Upper lobe of right lung (tissue), 1 donor: ENCODE measurements around the gene INSYN2B. TPM values are rescaled to one million over a fixed set of nuclear protein-coding genes. Genes with fewer than 3 reads are reported as not detected.

Experiments used
- ATAC-seq: fragments of 200-7000 bp; cut with Tn5 transposase; one replicate; pipeline ENCODE4 v1.9.1; 2020; ENCODE audit warnings: mild to moderate bottlenecking, moderate library complexity
- DNase-seq: peaks from one replicate; pipeline ENCODE4 v3.0.0-alpha.2; 2020
- H3K27ac ChIP-seq: fragments of 200-600 bp; one replicate; pipeline ENCODE4 v1.8.0; 2022
- H3K27me3 ChIP-seq: fragments of 200-600 bp; one replicate; pipeline ENCODE4 v1.8.0; 2022; ENCODE audit warnings: mild to moderate bottlenecking
- H3K36me3 ChIP-seq: fragments of 200-600 bp; one replicate; pipeline ENCODE4 v1.8.0; 2022
- H3K4me1 ChIP-seq: fragments of 200-600 bp; one replicate; pipeline ENCODE4 v1.8.0; 2022
- H3K4me3 ChIP-seq: fragments of 200-600 bp; one replicate; pipeline ENCODE4 v1.8.0; 2022; ENCODE audit warnings: mild to moderate bottlenecking
- H3K9me3 ChIP-seq: fragments of 200-600 bp; one replicate; pipeline ENCODE4 v1.8.0; 2022
- CTCF ChIP-seq: fragments of 200-600 bp; IDR thresholded peaks from one replicate; pipeline ENCODE4 v1.8.0; 2022; ENCODE audit warnings: antibody characterized with exemption
- intact Hi-C: fragments of 100-400 bp; cut with DNase I; formaldehyde crosslinking; loops from one replicate; pipeline ENCODE4 v1.11.0; 2022
- total RNA-seq: library from RNA; stranded (reverse); fragmentation: NEBNext Ultra II Directional; extraction: Animal tissue kit (Norgen Biotek cat#: 25700); gene quantifications from one replicate; pipeline ENCODE4 v1.2.1, GENCODE V29; 2021
- donor health status: DM: no; HTN: yes; CAD: no; lungs with severe emphysema.

Gene INSYN2B
- total RNA-seq, 1 donor from 2014 or later, result 0.17 TPM

DNA sequence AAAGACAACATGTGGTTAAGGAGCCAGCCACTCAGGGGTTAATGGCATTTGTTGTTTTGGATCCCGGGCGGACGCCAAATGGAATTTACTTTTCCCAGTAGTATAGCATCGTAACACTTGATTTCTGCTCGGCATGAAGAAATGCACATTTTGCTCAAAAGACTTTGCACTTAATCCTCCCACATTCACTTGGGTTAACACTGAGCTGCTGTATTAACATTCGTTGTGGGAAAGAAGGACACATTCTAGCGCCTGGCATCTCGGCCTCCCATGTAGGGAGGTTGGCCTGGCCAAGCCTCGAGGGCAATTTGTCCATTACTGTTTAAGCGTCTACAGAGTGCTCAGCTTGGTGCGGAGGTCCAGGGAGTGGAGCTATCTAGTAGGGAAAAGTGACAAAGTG, 32.3 kb upstream of the INSYN2B start:
- Histone ChIP-seq H3K4me3 (no peak overlapping the region), H3K4me1 (no peaks in the 10 kb centered on the region), H3K27ac (no peak overlapping the region), H3K27me3 (no peaks in the 10 kb centered on the region), H3K36me3 (no peaks in the 10 kb centered on the region), H3K9me3 (no peaks in the 10 kb centered on the region)
- DNase-seq, result no peak
- intact Hi-C loops, result no loop called here
- TF ChIP-seq CTCF, result no peak
- no peak for ATAC-seq

GRCh38 chr5:170011751-170012150, 31.5 kb upstream of the INSYN2B start:
- H3K4me3 ChIP-seq, result no peak overlapping the region
- no peak for ATAC-seq
- no peak overlapping the region for H3K27ac ChIP-seq
- no peak for DNase-seq
- H3K4me1 ChIP-seq, result no peaks in the 10 kb centered on the region
- H3K36me3 ChIP-seq, result no peaks in the 10 kb centered on the region
- no peak for TF ChIP-seq CTCF
- intact Hi-C loops, result no loop called here
- H3K9me3 ChIP-seq, result no peaks in the 10 kb centered on the region
- no peaks in the 10 kb centered on the region for H3K27me3 ChIP-seq

DNA sequence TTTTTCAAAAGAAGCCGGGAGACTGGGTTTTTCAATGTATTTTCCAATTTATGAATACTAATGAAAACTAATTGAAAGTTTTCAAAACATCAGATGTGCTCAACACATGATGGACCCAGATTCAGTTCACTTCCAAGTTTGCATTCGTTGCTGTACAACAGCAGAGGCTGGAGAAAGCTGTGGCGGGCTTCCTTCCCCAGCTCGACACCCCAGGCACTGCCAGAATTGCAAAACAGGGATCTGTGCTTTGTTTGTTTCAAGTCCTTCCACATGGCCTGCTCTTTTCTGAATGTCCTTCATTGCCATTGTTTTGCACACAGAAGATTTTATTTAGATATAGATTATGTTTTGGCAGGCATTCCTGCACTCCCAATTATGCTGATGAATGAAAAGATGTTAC, 30.3 kb upstream of the INSYN2B start:
- H3K9me3 ChIP-seq, result no peaks in the 10 kb centered on the region
- H3K4me1 ChIP-seq, result no peaks in the 10 kb centered on the region
- no peak for ATAC-seq
- intact Hi-C loops, result no loop called here
- DNase-seq, result no peak
- no peak overlapping the region for H3K27ac ChIP-seq
- H3K27me3 ChIP-seq, result no peaks in the 10 kb centered on the region
- no peak for TF ChIP-seq CTCF
- H3K36me3 ChIP-seq, result no peaks in the 10 kb centered on the region
- no peak overlapping the region for H3K4me3 ChIP-seq

DNA sequence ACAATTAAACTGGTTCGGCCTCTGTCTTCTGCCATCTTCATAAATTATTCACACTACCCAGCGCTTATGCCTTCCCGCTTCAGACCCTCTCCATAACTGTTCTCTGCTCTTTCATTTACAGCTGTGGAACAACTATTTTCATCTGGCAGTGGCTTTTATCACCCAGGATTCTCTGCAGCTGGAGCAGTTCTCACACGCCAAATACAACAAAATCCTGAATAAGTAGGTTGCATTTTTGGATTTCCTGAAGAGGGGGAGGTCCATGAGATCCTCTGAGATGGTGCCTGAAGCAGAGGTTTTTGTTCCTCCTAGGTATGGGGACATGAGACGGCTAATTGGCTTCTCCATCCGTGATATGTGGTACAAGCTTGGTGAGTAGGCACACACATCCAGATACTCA, 28.1 kb upstream of the INSYN2B start:
- Histone ChIP-seq H3K36me3 (no peaks in the 10 kb centered on the region), H3K4me3 (no peak overlapping the region), H3K4me1 (no peaks in the 10 kb centered on the region), H3K27ac (no peak overlapping the region), H3K9me3 (no peaks in the 10 kb centered on the region), H3K27me3 (no peaks in the 10 kb centered on the region)
- DNase-seq (no peak), ATAC-seq (no peak)
- no peak for TF ChIP-seq CTCF
- intact Hi-C loops, result no loop called here

DNA sequence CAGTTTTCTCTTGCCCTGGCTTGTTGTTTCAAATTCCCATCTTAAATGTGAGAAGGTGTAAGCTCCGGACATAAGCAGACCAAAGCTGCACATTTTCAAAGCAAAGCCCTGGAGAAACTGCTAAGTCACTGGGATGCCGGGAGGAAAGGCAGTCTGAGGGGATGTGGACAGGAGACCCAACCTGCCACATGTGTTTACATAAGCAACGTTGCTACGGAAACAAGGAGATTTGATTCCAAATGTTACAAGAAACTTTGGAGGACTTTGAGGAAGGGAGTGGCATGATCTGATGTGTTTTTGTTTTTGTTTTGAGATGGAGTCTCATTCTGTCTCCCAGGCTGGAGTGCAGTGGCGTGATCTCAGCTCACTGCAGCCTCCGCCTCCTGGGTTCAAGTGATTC, 25.7 kb upstream of the INSYN2B start:
- Histone ChIP-seq H3K27ac (no peak overlapping the region), H3K4me3 (no peak overlapping the region), H3K4me1 (no peaks in the 10 kb centered on the region), H3K36me3 (no peaks in the 10 kb centered on the region), H3K9me3 (no peaks in the 10 kb centered on the region), H3K27me3 (no peaks in the 10 kb centered on the region)
- TF ChIP-seq CTCF, result no peak
- no peak for ATAC-seq
- intact Hi-C loops, result no loop called here
- DNase-seq, result no peak

DNA sequence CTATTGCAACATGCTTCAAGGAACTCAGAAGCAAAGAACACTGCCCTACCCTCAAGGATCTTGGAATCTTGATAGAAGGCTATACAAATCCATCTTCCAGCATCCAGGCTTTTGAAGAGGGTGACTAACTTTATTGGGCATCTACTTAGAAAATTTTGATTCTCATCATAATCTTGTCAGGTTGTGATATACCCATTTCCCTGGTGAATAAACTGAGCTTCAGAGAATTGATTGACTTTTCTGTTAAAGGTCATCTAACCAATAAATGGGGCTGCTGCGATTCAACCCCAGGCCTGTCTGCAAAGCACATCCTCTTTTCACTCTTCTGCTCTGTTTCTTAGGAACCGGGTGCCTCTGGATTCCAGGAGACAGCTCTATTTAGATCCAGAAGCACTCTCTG, 19.9 kb upstream of the INSYN2B start:
- intact Hi-C loops, result no loop called here
- no peaks in the 10 kb centered on the region for H3K9me3 ChIP-seq
- ATAC-seq (no peak), DNase-seq (no peak)
- no peak overlapping the region for H3K4me3 ChIP-seq
- no peaks in the 10 kb centered on the region for H3K36me3 ChIP-seq
- H3K27me3 ChIP-seq, result no peaks in the 10 kb centered on the region
- no peak overlapping the region for H3K27ac ChIP-seq
- TF ChIP-seq CTCF, result no peak
- no peaks in the 10 kb centered on the region for H3K4me1 ChIP-seq
